ENCODE measurements around the gene LIMA1. TPM values are rescaled to one million over a fixed set of nuclear protein-coding genes. Genes with fewer than 3 reads are reported as not detected.

LIMA1 gene
- total RNA-seq, 2 experiments from 2014 or later: 4.6 to 5.1 TPM

DNA sequence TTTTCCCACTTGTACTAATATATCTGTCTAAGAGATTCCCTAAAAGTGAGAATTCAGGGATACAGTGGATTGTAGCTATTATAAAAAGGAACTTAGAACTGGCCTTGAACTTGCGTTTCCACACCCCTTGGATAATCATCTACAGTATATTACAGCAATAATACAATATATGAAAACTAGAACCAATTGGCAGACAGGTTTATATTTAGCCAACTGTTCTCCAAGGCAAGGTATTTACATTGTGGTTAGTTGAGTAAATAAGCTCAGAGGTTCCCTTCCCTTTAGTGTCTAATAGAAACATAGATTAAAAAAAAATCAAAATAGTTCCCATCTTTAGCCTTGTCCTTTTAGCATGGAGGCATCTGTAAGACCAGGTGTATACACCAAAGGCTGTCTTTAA is 42.1 kb downstream of the LIMA1 start:
- CTCF ChIA-PET: no interaction called here

DNA sequence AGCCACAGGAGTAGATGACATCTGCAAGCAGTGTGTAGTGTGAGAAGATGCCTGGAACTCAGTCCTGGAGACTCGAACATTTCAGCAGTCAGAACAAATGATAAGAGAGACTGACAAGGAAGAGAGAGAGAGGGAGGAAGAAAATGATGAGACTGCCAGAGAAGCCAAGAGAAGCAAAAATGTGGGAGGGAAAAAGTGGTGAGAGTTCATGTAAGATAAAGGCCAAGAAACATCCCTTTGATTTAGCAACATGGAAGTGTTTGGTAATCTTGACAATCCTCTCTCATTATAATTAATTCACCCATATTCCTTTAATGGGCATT is 42.6 kb downstream of the LIMA1 start:
- Mint-ChIP-seq H3K4me1 (ENCODE audit: low read depth) (no peaks in the 10 kb centered on the region), H3K9me3 (no peaks in the 10 kb centered on the region), H3K27ac (no peak overlapping the region), H3K4me3 (no peak overlapping the region), H3K36me3 (ENCODE audit: low read depth) (peaks cover 6% of the 10 kb centered on the region), H3K27me3 (no peaks in the 10 kb centered on the region)
- CTCF ChIA-PET: no interaction called here
- Histone ChIP-seq H3K4me3 (ENCODE audit: low read length) (no peak overlapping the region), H3K4me1 (ENCODE audit: insufficient read depth, low read length) (no peaks in the 10 kb centered on the region), H3K27ac (ENCODE audit: low read depth in 1 of 2, low read length in 2 of 2) (no peak overlapping the region), H3K27me3 (ENCODE audit: control insufficient read depth in 1 of 2, insufficient read depth in 2 of 2, low read length in 2 of 2) (no peaks in the 10 kb centered on the region), H3K36me3 (ENCODE audit: insufficient read depth, low read length) (no peaks in the 10 kb centered on the region), H3K9me3 (ENCODE audit: control insufficient read depth in 1 of 2, insufficient read depth in 1 of 2, low read length in 2 of 2) (no peaks in the 10 kb centered on the region)
- DNase-seq (no peak), ATAC-seq (ENCODE audit: poor library complexity) (no peak)
- TF ChIP-seq, protein P1, sequence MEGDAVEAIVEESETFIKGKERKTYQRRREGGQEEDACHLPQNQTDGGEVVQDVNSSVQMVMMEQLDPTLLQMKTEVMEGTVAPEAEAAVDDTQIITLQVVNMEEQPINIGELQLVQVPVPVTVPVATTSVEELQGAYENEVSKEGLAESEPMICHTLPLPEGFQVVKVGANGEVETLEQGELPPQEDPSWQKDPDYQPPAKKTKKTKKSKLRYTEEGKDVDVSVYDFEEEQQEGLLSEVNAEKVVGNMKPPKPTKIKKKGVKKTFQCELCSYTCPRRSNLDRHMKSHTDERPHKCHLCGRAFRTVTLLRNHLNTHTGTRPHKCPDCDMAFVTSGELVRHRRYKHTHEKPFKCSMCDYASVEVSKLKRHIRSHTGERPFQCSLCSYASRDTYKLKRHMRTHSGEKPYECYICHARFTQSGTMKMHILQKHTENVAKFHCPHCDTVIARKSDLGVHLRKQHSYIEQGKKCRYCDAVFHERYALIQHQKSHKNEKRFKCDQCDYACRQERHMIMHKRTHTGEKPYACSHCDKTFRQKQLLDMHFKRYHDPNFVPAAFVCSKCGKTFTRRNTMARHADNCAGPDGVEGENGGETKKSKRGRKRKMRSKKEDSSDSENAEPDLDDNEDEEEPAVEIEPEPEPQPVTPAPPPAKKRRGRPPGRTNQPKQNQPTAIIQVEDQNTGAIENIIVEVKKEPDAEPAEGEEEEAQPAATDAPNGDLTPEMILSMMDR (IDR thresholded peaks at IDR 0.05): no peak
- POLR2A ChIA-PET: interaction anchor here (0.7 kb wide), 1 partner anchor 102 kb away, joined by 3 read pairs; no protein-coding TSS in a partner anchor
- intact Hi-C loops (cut with DNase I, micrococcal nuclease): no loop called here

More for the DNA sequence above, 42.1 kb downstream of the LIMA1 start:
- TF ChIP-seq, protein P1 (IDR thresholded peaks at IDR 0.05): no peak
- Histone ChIP-seq H3K4me3 (ENCODE audit: low read length) (no peak overlapping the region), H3K36me3 (ENCODE audit: insufficient read depth, low read length) (no peaks in the 10 kb centered on the region), H3K9me3 (ENCODE audit: control insufficient read depth in 1 of 2, insufficient read depth in 1 of 2, low read length in 2 of 2) (no peaks in the 10 kb centered on the region), H3K27ac (ENCODE audit: low read depth in 1 of 2, low read length in 2 of 2) (no peak overlapping the region), H3K27me3 (ENCODE audit: control insufficient read depth in 1 of 2, insufficient read depth in 2 of 2, low read length in 2 of 2) (no peaks in the 10 kb centered on the region), H3K4me1 (ENCODE audit: insufficient read depth, low read length) (no peaks in the 10 kb centered on the region)
- Mint-ChIP-seq H3K36me3 (ENCODE audit: low read depth) (peaks cover 6% of the 10 kb centered on the region), H3K9me3 (no peaks in the 10 kb centered on the region), H3K27me3 (no peaks in the 10 kb centered on the region), H3K4me3 (no peak overlapping the region), H3K27ac (no peak overlapping the region), H3K4me1 (ENCODE audit: low read depth) (no peaks in the 10 kb centered on the region)
- DNase-seq: no peak
- intact Hi-C loops (cut with DNase I, micrococcal nuclease): no loop called here
- ATAC-seq (ENCODE audit: poor library complexity): no peak
- POLR2A ChIA-PET: no interaction called here

DNA sequence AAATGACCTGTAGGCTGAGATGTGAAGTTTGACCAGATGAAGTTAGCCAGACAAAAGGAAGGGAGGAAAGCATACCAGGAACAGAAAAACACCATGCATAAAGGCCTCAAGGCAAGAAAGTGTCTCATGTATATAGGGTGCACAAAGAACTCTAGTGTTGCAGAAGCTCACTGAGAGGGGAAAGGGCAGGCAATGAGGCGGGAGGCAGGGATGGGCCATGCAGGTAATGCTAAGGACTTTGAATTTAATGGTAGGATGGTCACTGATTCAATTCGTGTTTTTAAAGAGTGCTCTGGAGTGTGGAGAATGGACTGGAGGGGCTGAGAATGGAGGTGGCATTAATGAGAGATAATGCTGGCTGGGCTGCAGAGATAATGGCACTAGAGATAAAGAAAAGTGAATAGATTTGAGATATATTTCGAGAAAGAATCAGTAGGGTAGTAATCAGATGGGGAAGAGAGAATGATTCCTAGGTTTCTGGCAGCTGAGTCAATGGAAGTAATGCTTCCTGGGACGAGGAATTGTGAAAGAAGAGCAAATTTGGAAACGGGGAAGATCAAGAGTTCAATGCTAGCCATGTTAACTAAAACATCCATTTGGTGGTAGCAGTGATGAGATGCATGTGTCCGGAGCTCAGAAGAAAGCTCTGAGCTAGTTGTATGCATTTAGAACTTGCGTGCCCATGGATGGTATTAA is 43.1 kb downstream of the LIMA1 start:
- ChIA-PET POLR2A (interaction anchor here (0.7 kb wide), 1 partner anchor 103 kb away, joined by 3 read pairs; no protein-coding TSS in a partner anchor), CTCF (no interaction called here)
- H3K9me3 ChIP-seq (ENCODE audit: control insufficient read depth in 1 of 2, insufficient read depth in 1 of 2, low read length in 2 of 2): no peaks in the 10 kb centered on the region
- H3K27me3 ChIP-seq (ENCODE audit: control insufficient read depth in 1 of 2, insufficient read depth in 2 of 2, low read length in 2 of 2): no peaks in the 10 kb centered on the region
- peaks cover 6% of the 10 kb centered on the region for H3K36me3 Mint-ChIP-seq (ENCODE audit: low read depth)
- H3K4me1 ChIP-seq (ENCODE audit: insufficient read depth, low read length): no peaks in the 10 kb centered on the region
- no peaks in the 10 kb centered on the region for H3K36me3 ChIP-seq (ENCODE audit: insufficient read depth, low read length)
- TF ChIP-seq, protein P1 (IDR thresholded peaks at IDR 0.05): no peak
- no peaks in the 10 kb centered on the region for H3K4me1 Mint-ChIP-seq (ENCODE audit: low read depth)
- no peaks in the 10 kb centered on the region for H3K9me3 Mint-ChIP-seq
- intact Hi-C loops (cut with DNase I, micrococcal nuclease): no loop called here
- DNase-seq: no peak
- H3K4me3 Mint-ChIP-seq: no peak overlapping the region
- no peak overlapping the region for H3K27ac ChIP-seq (ENCODE audit: low read depth in 1 of 2, low read length in 2 of 2)
- no peak overlapping the region for H3K4me3 ChIP-seq (ENCODE audit: low read length)
- H3K27ac Mint-ChIP-seq: no peak overlapping the region
- no peak for ATAC-seq (ENCODE audit: poor library complexity)
- no peaks in the 10 kb centered on the region for H3K27me3 Mint-ChIP-seq
